K562 (cell line): ENCODE results near the gene GABARAP. TPM values are rescaled to one million over a fixed set of nuclear protein-coding genes. Genes with fewer than 3 reads are reported as not detected.

ENCODE experiments used
- AFF1 ChIP-seq, 2 experiments: fragments of 450-650 bp; IDR thresholded peaks; 2 replicates each; pipeline ENCODE4 v1.6.1; 2018; ENCODE audit warnings: mild to moderate bottlenecking in 2 of 2, low read depth in 1 of 2; ENCODE audit not compliant: partially characterized antibody in 2 of 2
- BDP1 ChIP-seq: IDR thresholded peaks from 3 replicates; pipeline ENCODE4 v1.6.1; 2011; ENCODE audit not compliant: insufficient read length, insufficient read depth
- CBFA2T2 ChIP-seq: fragments of 450-650 bp; conservative IDR thresholded peaks from 2 replicates; pipeline ENCODE4 v1.6.1; 2017; ENCODE audit warnings: mild to moderate bottlenecking
- CBX1 ChIP-seq: sonication (generic); IDR thresholded peaks from 2 replicates; pipeline ENCODE4 v1.6.1; 2016; ENCODE audit warnings: antibody characterized with exemption, low read depth, mild to moderate bottlenecking
- CBX8 ChIP-seq: fragments of 200-600 bp; sonication (generic); IDR thresholded peaks from 2 replicates; pipeline ENCODE4 v1.6.1; 2012; ENCODE audit warnings: borderline replicate concordance, mixed run types, low read depth, mild to moderate bottlenecking, moderate library complexity, mixed read lengths, low read length, control low read depth, inconsistent platforms; ENCODE audit not compliant: poor library complexity, severe bottlenecking; ENCODE audit errors: extremely low read depth
- MAFF ChIP-seq: IDR thresholded peaks from 2 replicates; pipeline ENCODE4 v1.6.1; 2012; ENCODE audit warnings: low read length, improper control_type of control experiment
- MECOM ChIP-seq: fragments of 250-450 bp; sonication (Bioruptor Pico); IDR thresholded peaks from 2 replicates; pipeline ENCODE4 v1.8.0; 2022; ENCODE audit warnings: inconsistent platforms
- MYNN ChIP-seq, 2 experiments: sonication (generic); formaldehyde crosslinking in 1 of 2; IDR thresholded peaks; 2 replicates each; pipeline versions ENCODE4 v1.5.0 to v1.6.1; 2016 to 2020; ENCODE audit warnings: antibody characterized with exemption in 1 of 2, missing genetic modification reagents in 1 of 2
- PML ChIP-seq: IDR thresholded peaks from 2 replicates; pipeline ENCODE4 v1.6.1; 2012; ENCODE audit warnings: low read length, inconsistent platforms
- POLR2B ChIP-seq: fragments of 450-650 bp; IDR thresholded peaks from 2 replicates; pipeline ENCODE4 v1.6.1; 2018; ENCODE audit warnings: low read depth; ENCODE audit not compliant: partially characterized antibody
- POU5F1 ChIP-seq: fragments of 150-350 bp; IDR thresholded peaks from 2 replicates; pipeline ENCODE4 v1.6.1; 2014; ENCODE audit warnings: borderline replicate concordance, low read length, low read depth, mild to moderate bottlenecking; ENCODE audit not compliant: partially characterized antibody
- RAD51 ChIP-seq: fragments of 450-650 bp; IDR thresholded peaks from 2 replicates; pipeline ENCODE4 v1.7.1; 2016; ENCODE audit warnings: low read depth, mild to moderate bottlenecking, borderline replicate concordance
- TAF1 ChIP-seq: IDR thresholded peaks from 2 replicates; pipeline ENCODE4 v1.6.1; 2011; ENCODE audit warnings: mild to moderate bottlenecking, low read length, moderate library complexity; ENCODE audit not compliant: insufficient read depth, control insufficient read depth, severe bottlenecking; ENCODE audit errors: extremely low read depth
- USF2 ChIP-seq: sonication (generic); formaldehyde crosslinking; IDR thresholded peaks from 2 replicates; pipeline ENCODE4 v1.5.0; 2020; ENCODE audit warnings: missing genetic modification reagents
- ZBTB12 ChIP-seq: fragments of 250-450 bp; sonication (Bioruptor Pico); IDR thresholded peaks from 2 replicates; pipeline ENCODE4 v1.4.0; 2020
- ZBTB17 ChIP-seq: fragments of 450-650 bp; formaldehyde crosslinking; IDR thresholded peaks from 2 replicates; pipeline ENCODE4 v1.4.0; 2020; ENCODE audit warnings: mild to moderate bottlenecking
- ZNF165 ChIP-seq: fragments of 250-450 bp; sonication (Bioruptor Pico); IDR thresholded peaks from 2 replicates; pipeline ENCODE4 v1.4.0; 2020; ENCODE audit warnings: borderline replicate concordance
- ZNF23 ChIP-seq: fragments of 250-450 bp; sonication (Bioruptor Pico); IDR thresholded peaks from 2 replicates; pipeline ENCODE4 v1.4.0; 2020; ENCODE audit warnings: mild to moderate bottlenecking
- ZNF644 ChIP-seq: fragments of 200-800 bp; sonication (Bioruptor generic); IDR thresholded peaks from 2 replicates; pipeline ENCODE4 v1.6.1; 2016; ENCODE audit warnings: low read depth, missing genetic modification characterization, missing compliant biosample characterization
- polyA plus RNA-seq, 8 experiments: library from polyadenylated mRNA; depleted of rRNA in 4 of 8; stranded (reverse) in 5 of 8; unstranded in 3 of 8; fragments of >200 nt; fragmentation: Nextera tagmentation in 2 of 8; fragmentation: Illumina TruSeq in 1 of 8; extraction: Ambion mirVana in 2 of 8; extraction: Trizol in 1 of 8; gene quantifications; 2 replicates each; pipeline versions ENCODE4 v1.2.1 to v1.2.3, GENCODE V29; 2011 to 2014; ENCODE audit warnings: inconsistent platforms in 1 of 8, missing spikeins in 1 of 8
- total RNA-seq, 7 experiments: library from RNA; depleted of rRNA in 6 of 7; stranded (reverse); fragments of >200 nt in 6 of 7; fragmentation: Illumina TruSeq in 2 of 7; extraction: Trizol in 2 of 7; gene quantifications; 2 replicates each; pipeline versions ENCODE4 v1.2.1 to v1.2.3, GENCODE V29; 2011 to 2021; ENCODE audit warnings: low replicate concordance in 1 of 7

Gene GABARAP
- total and polyA plus RNA-seq, 9 of the 15 experiments (the other 6 are each of a cell fraction or from before 2014, with no cell fraction given), result 47.5 to 373 (median 152) TPM

- TF ChIP-seq TAF1, result peak; percentile 10
- TF ChIP-seq ZNF23, result no peak
- peak; percentile 79 for TF ChIP-seq POLR2B
- no peak for TF ChIP-seq CBX8
- TF ChIP-seq BDP1, result no peak
- TF ChIP-seq AFF1 (IDR thresholded peaks at IDR 0.05; ENCODE audit: low read depth in 1 of 2, partially characterized antibody in 2 of 2), result peak in 1 of 2 experiments; percentile 85
- TF ChIP-seq POU5F1, result no peak
- TF ChIP-seq ZBTB17 (CRISPR knock-in tag), result 0 out of 2 replicates have a peak, but pooled peaks have one; percentile 25
- no peak for TF ChIP-seq PML
- peak; percentile 70 for TF ChIP-seq MYNN (IDR thresholded peaks at IDR 0.05)
- no peak for TF ChIP-seq MYNN (CRISPR knock-in tag; IDR thresholded peaks at IDR 0.05)
- TF ChIP-seq MECOM (CRISPR knock-in tag), result 0 out of 2 replicates have a peak, but pooled peaks have one; percentile 15
- TF ChIP-seq MAFF, result no peak
- TF ChIP-seq CBX1, result peak; percentile 59; the same call in 1 of the 2 replicates
- peak; percentile 98 for TF ChIP-seq RAD51
- no peak for TF ChIP-seq ZNF644 (tag)
- peak; percentile 49; the same call in 1 of the 2 replicates for TF ChIP-seq ZBTB12
- peak; percentile 90 for TF ChIP-seq CBFA2T2
- peak; percentile 98 for TF ChIP-seq USF2 (CRISPR knock-in tag)
- no peak for TF ChIP-seq ZNF165 (CRISPR knock-in tag)
Measured at GRCh38 chr17:7242717-7243452, 636 bp upstream of the GABARAP start (continued).
